ENCODE data around the gene PRKCE. TPM values are rescaled to one million over a fixed set of nuclear protein-coding genes. Genes with fewer than 3 reads are reported as not detected.
"Not testable (repeated sequence)": the region's sequence is repeated elsewhere in the genome, so short reads cannot be mapped to it uniquely, and the experiment has no call there.

PRKCE gene
- total RNA-seq, 1 experiment from 2014 or later, result 17.7 TPM

DNA sequence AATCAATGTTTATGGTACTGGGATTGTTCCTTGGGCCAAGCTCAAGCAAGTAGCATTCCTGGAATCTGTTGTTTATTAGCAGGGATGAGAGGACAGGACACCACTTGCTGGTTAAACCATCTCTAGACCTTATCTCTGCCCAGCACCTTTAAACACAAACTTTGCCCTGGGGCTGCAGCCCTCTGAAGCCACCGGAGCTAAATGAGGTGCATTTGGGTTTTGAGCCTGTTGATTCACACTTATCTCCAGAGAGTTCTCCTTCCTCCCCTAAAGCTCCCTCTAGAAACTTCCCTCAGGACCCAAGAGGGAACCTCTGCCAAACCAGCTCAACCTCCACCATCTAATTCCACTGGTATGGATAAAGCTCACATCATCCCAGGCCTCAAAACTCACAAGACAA lies 551.0 kb downstream of the PRKCE start:
- no peaks in the 10 kb centered on the region for H3K4me1 Mint-ChIP-seq (ENCODE audit: low read depth, unreplicated experiment)
- no peak for DNase-seq
- no TSS peak for BruUV-seq (replicated peaks)
- CTCF ChIA-PET, result no interaction called here
- H3K27me3 Mint-ChIP-seq (ENCODE audit: unreplicated experiment), result no peaks in the 10 kb centered on the region
- no peak overlapping the region for H3K27ac Mint-ChIP-seq (ENCODE audit: unreplicated experiment)
- no peaks in the 10 kb centered on the region for H3K36me3 Mint-ChIP-seq (ENCODE audit: insufficient read depth, unreplicated experiment)
- TF ChIP-seq, protein P1, sequence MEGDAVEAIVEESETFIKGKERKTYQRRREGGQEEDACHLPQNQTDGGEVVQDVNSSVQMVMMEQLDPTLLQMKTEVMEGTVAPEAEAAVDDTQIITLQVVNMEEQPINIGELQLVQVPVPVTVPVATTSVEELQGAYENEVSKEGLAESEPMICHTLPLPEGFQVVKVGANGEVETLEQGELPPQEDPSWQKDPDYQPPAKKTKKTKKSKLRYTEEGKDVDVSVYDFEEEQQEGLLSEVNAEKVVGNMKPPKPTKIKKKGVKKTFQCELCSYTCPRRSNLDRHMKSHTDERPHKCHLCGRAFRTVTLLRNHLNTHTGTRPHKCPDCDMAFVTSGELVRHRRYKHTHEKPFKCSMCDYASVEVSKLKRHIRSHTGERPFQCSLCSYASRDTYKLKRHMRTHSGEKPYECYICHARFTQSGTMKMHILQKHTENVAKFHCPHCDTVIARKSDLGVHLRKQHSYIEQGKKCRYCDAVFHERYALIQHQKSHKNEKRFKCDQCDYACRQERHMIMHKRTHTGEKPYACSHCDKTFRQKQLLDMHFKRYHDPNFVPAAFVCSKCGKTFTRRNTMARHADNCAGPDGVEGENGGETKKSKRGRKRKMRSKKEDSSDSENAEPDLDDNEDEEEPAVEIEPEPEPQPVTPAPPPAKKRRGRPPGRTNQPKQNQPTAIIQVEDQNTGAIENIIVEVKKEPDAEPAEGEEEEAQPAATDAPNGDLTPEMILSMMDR (IDR thresholded peaks at IDR 0.05; ENCODE audit: unreplicated experiment), result no peak
- peaks cover 7% of the 10 kb centered on the region for H3K9me3 Mint-ChIP-seq (ENCODE audit: low read depth, unreplicated experiment)
- intact Hi-C loops (cut with micrococcal nuclease; ENCODE audit: unreplicated experiment), result no loop called here
- no peak overlapping the region for H3K4me3 Mint-ChIP-seq (ENCODE audit: low read depth, unreplicated experiment)

GRCh38 chr2:46202987-46203386 lies 551.5 kb downstream of the PRKCE start:
- Mint-ChIP-seq H3K27ac (ENCODE audit: unreplicated experiment) (no peak overlapping the region), H3K4me1 (ENCODE audit: low read depth, unreplicated experiment) (no peaks in the 10 kb centered on the region)

DNA sequence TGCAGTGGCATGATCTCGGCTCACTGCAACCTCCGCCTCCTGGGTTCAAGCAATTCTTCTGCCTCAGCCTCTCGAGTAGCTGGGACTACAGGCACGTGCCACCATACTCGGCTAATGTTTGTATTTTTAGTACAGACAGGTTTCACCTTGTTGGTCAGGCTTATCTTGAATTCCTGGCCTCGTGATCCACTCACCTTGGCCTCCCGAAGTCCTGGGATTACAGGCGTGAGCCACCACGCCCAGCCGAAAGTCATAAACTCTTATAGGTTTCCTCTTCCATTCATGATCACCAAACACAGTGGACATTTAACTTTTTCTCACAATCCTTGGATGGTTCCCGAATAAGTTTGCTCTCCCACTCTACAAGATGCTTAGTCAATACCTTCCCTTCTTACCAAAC lies 552.2 kb downstream of the PRKCE start:
- intact Hi-C loops (cut with micrococcal nuclease; ENCODE audit: unreplicated experiment); H3K9me3 Mint-ChIP-seq (ENCODE audit: low read depth, unreplicated experiment); DNase-seq; H3K36me3 Mint-ChIP-seq (ENCODE audit: insufficient read depth, unreplicated experiment); H3K27me3 Mint-ChIP-seq (ENCODE audit: unreplicated experiment); H3K4me3 Mint-ChIP-seq (ENCODE audit: low read depth, unreplicated experiment); H3K27ac Mint-ChIP-seq (ENCODE audit: unreplicated experiment); BruUV-seq (replicated peaks); H3K4me1 Mint-ChIP-seq (ENCODE audit: low read depth, unreplicated experiment): not testable (repeated sequence)
- CTCF ChIA-PET, result interaction anchor here (0.6 to 0.7 kb wide), 4 partner anchors 83 to 236 kb away, joined by 3 to 4 read pairs (median 4); no protein-coding TSS in a partner anchor

More at GRCh38 chr2:46202987-46203386, 551.5 kb downstream of the PRKCE start:
- TF ChIP-seq, protein P1 (IDR thresholded peaks at IDR 0.05; ENCODE audit: unreplicated experiment), result no peak
- H3K27me3 Mint-ChIP-seq (ENCODE audit: unreplicated experiment), result no peaks in the 10 kb centered on the region
- no peaks in the 10 kb centered on the region for H3K36me3 Mint-ChIP-seq (ENCODE audit: insufficient read depth, unreplicated experiment)
- intact Hi-C loops (cut with micrococcal nuclease; ENCODE audit: unreplicated experiment), result no loop called here
- peaks cover 7% of the 10 kb centered on the region for H3K9me3 Mint-ChIP-seq (ENCODE audit: low read depth, unreplicated experiment)
- DNase-seq, result no peak
- no TSS peak for BruUV-seq (replicated peaks)
- H3K4me3 Mint-ChIP-seq (ENCODE audit: low read depth, unreplicated experiment), result no peak overlapping the region
- CTCF ChIA-PET, result interaction anchor here (0.7 kb wide), 2 partner anchors 98 to 131 kb away, joined by 3 to 4 read pairs; no protein-coding TSS in a partner anchor

DNA sequence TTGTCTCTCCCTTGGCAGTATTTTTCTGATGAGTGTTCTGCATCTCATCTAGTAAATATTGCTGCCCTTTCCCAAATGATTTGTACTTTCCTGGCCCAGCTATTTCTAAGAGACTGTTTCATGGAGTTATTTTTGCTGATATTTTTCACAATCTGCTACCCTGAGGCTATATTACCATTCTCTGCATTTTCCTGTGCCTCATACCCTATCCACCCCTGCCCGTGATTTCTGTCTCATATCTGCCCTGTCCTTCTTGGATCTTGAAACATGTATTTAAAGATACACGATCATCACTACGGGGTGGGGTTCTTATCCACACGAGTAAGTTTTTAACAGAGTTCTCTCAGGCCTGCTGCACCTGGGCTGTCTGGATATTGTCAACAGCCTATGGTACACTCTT lies 556.1 kb downstream of the PRKCE start:
- H3K4me3 Mint-ChIP-seq (ENCODE audit: low read depth, unreplicated experiment), result no peak overlapping the region
- CTCF ChIA-PET, result no interaction called here
- no peaks in the 10 kb centered on the region for H3K36me3 Mint-ChIP-seq (ENCODE audit: insufficient read depth, unreplicated experiment)
- intact Hi-C loops (cut with micrococcal nuclease; ENCODE audit: unreplicated experiment), result no loop called here
- no TSS peak for BruUV-seq (replicated peaks)
- no peak for DNase-seq
- TF ChIP-seq, protein P1 (IDR thresholded peaks at IDR 0.05; ENCODE audit: unreplicated experiment), result no peak
- no peak overlapping the region for H3K27ac Mint-ChIP-seq (ENCODE audit: unreplicated experiment)
- no peaks in the 10 kb centered on the region for H3K27me3 Mint-ChIP-seq (ENCODE audit: unreplicated experiment)
- H3K9me3 Mint-ChIP-seq (ENCODE audit: low read depth, unreplicated experiment), result peaks cover 3% of the 10 kb centered on the region
- H3K4me1 Mint-ChIP-seq (ENCODE audit: low read depth, unreplicated experiment), result no peaks in the 10 kb centered on the region

- H3K9me3 Mint-ChIP-seq (ENCODE audit: low read depth, unreplicated experiment), result peaks cover 3% of the 10 kb centered on the region
- no peak for DNase-seq
- H3K27me3 Mint-ChIP-seq (ENCODE audit: unreplicated experiment), result no peaks in the 10 kb centered on the region
- no TSS peak for BruUV-seq (replicated peaks)
- no peaks in the 10 kb centered on the region for H3K4me1 Mint-ChIP-seq (ENCODE audit: low read depth, unreplicated experiment)
- TF ChIP-seq, protein P1 (IDR thresholded peaks at IDR 0.05; ENCODE audit: unreplicated experiment), result no peak
- CTCF ChIA-PET, result no interaction called here
- intact Hi-C loops (cut with micrococcal nuclease; ENCODE audit: unreplicated experiment), result no loop called here
- no peaks in the 10 kb centered on the region for H3K36me3 Mint-ChIP-seq (ENCODE audit: insufficient read depth, unreplicated experiment)
- no peak overlapping the region for H3K4me3 Mint-ChIP-seq (ENCODE audit: low read depth, unreplicated experiment)
- no peak overlapping the region for H3K27ac Mint-ChIP-seq (ENCODE audit: unreplicated experiment)
Observed at GRCh38 chr2:46208766-46209165, 557.3 kb downstream of the PRKCE start.

Data from Calu3 (cell line).